C4-2B (cell line): ENCODE data around the gene DNAJC7.

Experiments
- CTCF ChIP-seq: fragments of 450-650 bp; conservative IDR thresholded peaks from 2 replicates; pipeline ENCODE4 v1.5.1; 2017; ENCODE audit warnings: mild to moderate bottlenecking
- ZFX ChIP-seq: fragments of 450-650 bp; IDR thresholded peaks from 2 replicates; pipeline ENCODE4 v1.6.1; 2017

- TF ChIP-seq CTCF (no peak), ZFX (no peak)
These were observed 10.3 kb upstream of the DNAJC7 start for GRCh38 chr17:42027590-42027889.
